Stomach (tissue), 4 donors: ENCODE data around the gene RNF114.
"Not testable (repeated sequence)": the region's sequence is repeated elsewhere in the genome, so short reads cannot be mapped to it uniquely, and the experiment has no call there.

Experiments used
- CTCF ChIP-seq, 7 experiments: fragments of 450-650 bp in 4 of 7; fragments of 200-600 bp in 3 of 7; sonication (generic) in 3 of 7; IDR thresholded peaks; one replicate each; pipeline ENCODE4 v1.5.1; 2016 to 2019; ENCODE audit warnings: antibody characterized with exemption in 7 of 7, control low read depth in 2 of 7, mild to moderate bottlenecking in 1 of 7
- EP300 ChIP-seq: sonication (generic); formaldehyde crosslinking; IDR thresholded peaks from one replicate; pipeline ENCODE4 v1.6.1; 2017; ENCODE audit warnings: antibody characterized with exemption
- POLR2A ChIP-seq, 4 donors: fragments of 450-650 bp; IDR thresholded peaks; one replicate each; pipeline ENCODE4 v1.6.1; 2016; ENCODE audit warnings: antibody characterized with exemption in 4 of 4, control low read depth in 2 of 4, mild to moderate bottlenecking in 1 of 4, moderate library complexity in 1 of 4
- POLR2AphosphoS5 ChIP-seq, 3 donors: sonication (generic); formaldehyde crosslinking; IDR thresholded peaks; one replicate each; pipeline ENCODE4 v1.6.1; 2016; ENCODE audit warnings: antibody characterized with exemption in 3 of 3

GRCh38 chr20:49977740-49978139 is 41.5 kb downstream of the RNF114 start:
- TF ChIP-seq EP300; CTCF (IDR thresholded peaks at IDR 0.05); POLR2A (IDR thresholded peaks at IDR 0.05); POLR2AphosphoS5 (IDR thresholded peaks at IDR 0.05): not testable (repeated sequence)
